Neural cell (in vitro differentiated cells): Measurements from ENCODE around the gene HM13.

ENCODE experiments used
- EP300 ChIP-seq: fragments of 450-650 bp; conservative IDR thresholded peaks from 2 replicates; pipeline ENCODE4 v1.6.1; 2014; ENCODE audit warnings: antibody characterized with exemption, mild to moderate bottlenecking, moderate library complexity; ENCODE audit not compliant: poor library complexity, severe bottlenecking
- EZH2 ChIP-seq: fragments of 200-600, 300-800 bp; shearing (Covaris generic), sonication (generic); IDR thresholded peaks from 2 replicates; pipeline ENCODE4 v1.6.1; 2014; ENCODE audit warnings: antibody characterized with exemption, low read length, borderline replicate concordance, mild to moderate bottlenecking; ENCODE audit not compliant: insufficient read depth, poor library complexity, severe bottlenecking
- TAF1 ChIP-seq: IDR thresholded peaks from 2 replicates; pipeline ENCODE4 v1.6.1; 2012; ENCODE audit warnings: low read depth
- TF ChIP-seq, protein P1 (sequence below): fragments of 450-650 bp; IDR thresholded peaks from 2 replicates; pipeline ENCODE4 v1.5.1; 2014; ENCODE audit warnings: antibody characterized with exemption, mild to moderate bottlenecking, moderate library complexity; ENCODE audit not compliant: poor library complexity, severe bottlenecking

- TF ChIP-seq EP300 (no peak), TAF1 (no peak), EZH2 (no peak)
- TF ChIP-seq, protein P1, sequence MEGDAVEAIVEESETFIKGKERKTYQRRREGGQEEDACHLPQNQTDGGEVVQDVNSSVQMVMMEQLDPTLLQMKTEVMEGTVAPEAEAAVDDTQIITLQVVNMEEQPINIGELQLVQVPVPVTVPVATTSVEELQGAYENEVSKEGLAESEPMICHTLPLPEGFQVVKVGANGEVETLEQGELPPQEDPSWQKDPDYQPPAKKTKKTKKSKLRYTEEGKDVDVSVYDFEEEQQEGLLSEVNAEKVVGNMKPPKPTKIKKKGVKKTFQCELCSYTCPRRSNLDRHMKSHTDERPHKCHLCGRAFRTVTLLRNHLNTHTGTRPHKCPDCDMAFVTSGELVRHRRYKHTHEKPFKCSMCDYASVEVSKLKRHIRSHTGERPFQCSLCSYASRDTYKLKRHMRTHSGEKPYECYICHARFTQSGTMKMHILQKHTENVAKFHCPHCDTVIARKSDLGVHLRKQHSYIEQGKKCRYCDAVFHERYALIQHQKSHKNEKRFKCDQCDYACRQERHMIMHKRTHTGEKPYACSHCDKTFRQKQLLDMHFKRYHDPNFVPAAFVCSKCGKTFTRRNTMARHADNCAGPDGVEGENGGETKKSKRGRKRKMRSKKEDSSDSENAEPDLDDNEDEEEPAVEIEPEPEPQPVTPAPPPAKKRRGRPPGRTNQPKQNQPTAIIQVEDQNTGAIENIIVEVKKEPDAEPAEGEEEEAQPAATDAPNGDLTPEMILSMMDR = no peak
These were observed 81.1 kb downstream of the HM13 start for GRCh38 chr20:31595380-31595653.
